Panc1 (cell line): ENCODE measurements around the gene ELK3. TPM values are rescaled to one million over a fixed set of nuclear protein-coding genes. Genes with fewer than 3 reads are reported as not detected.

Experiments used
- ATAC-seq: fragments of 200-7000 bp; cut with Tn5 transposase; 2 replicates; pipeline ENCODE4 v1.9.1; 2020; ENCODE audit warnings: mild to moderate bottlenecking, moderate library complexity
- BruUV-seq: library from RNA; stranded (reverse); fragments of 400-500 nt; replicated peaks from 2 replicates; lab custom pipeline; 2021; lab: Mats Ljungman, UMichigan
- CTCF ChIA-PET: fragments of 300-600 bp; sonication (Branson Sonifier 250); formaldehyde crosslinking; loops from one replicate; lab custom pipeline; 2022; ENCODE audit warnings: antibody characterized with exemption; lab: Charles Lee
- POLR2A ChIA-PET: fragments of 300-600 bp; sonication (Branson Sonifier 250); formaldehyde crosslinking; loops from one replicate; lab custom pipeline; 2022; ENCODE audit warnings: antibody characterized with exemption; lab: Charles Lee
- DNase-seq: peaks from one replicate; pipeline ENCODE4 v3.0.0-alpha.2; 2010; ENCODE audit warnings: low read depth, low spot score
- H3K27ac ChIP-seq: 2 replicates; pipeline ENCODE4 v1.5.1; 2011; ENCODE audit warnings: mild to moderate bottlenecking, low read length, inconsistent platforms
- H3K27me3 ChIP-seq: fragments of 200-500 bp; sonication (Bioruptor generic); 2 replicates; pipeline ENCODE4 v1.6.0; 2014; ENCODE audit warnings: low read length, inconsistent platforms; ENCODE audit not compliant: control insufficient read depth, insufficient read depth
- H3K36me3 ChIP-seq: fragments of 200-500 bp; sonication (Bioruptor generic); 2 replicates; pipeline ENCODE4 v1.5.1; 2014; ENCODE audit warnings: inconsistent platforms, mild to moderate bottlenecking, low read length, moderate library complexity; ENCODE audit not compliant: control insufficient read depth, insufficient read depth
- H3K4me1 ChIP-seq: 2 replicates; pipeline ENCODE4 v1.5.1; 2011; ENCODE audit warnings: inconsistent platforms, mild to moderate bottlenecking, low read length, moderate library complexity; ENCODE audit not compliant: control insufficient read depth, insufficient read depth
- H3K4me3 ChIP-seq, 2 experiments: 2 replicates each; pipeline ENCODE4 v1.5.1; 2011 to 2012; ENCODE audit warnings: low read depth in 2 of 2, low read length in 2 of 2, mild to moderate bottlenecking in 2 of 2, inconsistent platforms in 1 of 2, moderate library complexity in 1 of 2
- H3K9me3 ChIP-seq: fragments of 200-500 bp; sonication (Bioruptor generic); 2 replicates; pipeline ENCODE4 v1.5.1; 2014; ENCODE audit warnings: low read depth, mild to moderate bottlenecking, inconsistent platforms, low read length, moderate library complexity; ENCODE audit not compliant: control insufficient read depth, insufficient read depth
- POLR2AphosphoS5 ChIP-seq: IDR thresholded peaks from 2 replicates; pipeline ENCODE4 v1.6.1; 2012; ENCODE audit warnings: mild to moderate bottlenecking, low read depth, low read length, moderate library complexity
- SIN3A ChIP-seq: IDR thresholded peaks from 2 replicates; pipeline ENCODE4 v1.6.1; 2012; ENCODE audit warnings: low read depth, mild to moderate bottlenecking, low read length, moderate library complexity, borderline replicate concordance; ENCODE audit not compliant: insufficient read depth
- TCF7L2 ChIP-seq: IDR thresholded peaks from 2 replicates; pipeline ENCODE4 v1.6.1; 2011; ENCODE audit warnings: mild to moderate bottlenecking, low read depth, low read length, inconsistent platforms
- in situ Hi-C: cut with HindIII; loops from 2 replicates; pipeline ENCODE4 v1.10.0; 2016; ENCODE audit warnings: low sequenced_read_pairs, low pct_unique_long_range_greater_than_20kb
- intact Hi-C: fragments of 100-400 bp; cut with micrococcal nuclease; formaldehyde crosslinking; loops from one replicate; pipeline ENCODE4 v1.10.0; 2022; ENCODE audit not compliant: unreplicated experiment
- total RNA-seq: library from RNA; stranded (reverse); gene quantifications from one replicate; pipeline ENCODE4 v1.2.1, GENCODE V29; 2021; ENCODE audit not compliant: unreplicated experiment
- TF ChIP-seq, protein P1 (sequence below): fragments of 450-650 bp; IDR thresholded peaks from 2 replicates; pipeline ENCODE4 v1.5.1; 2017; ENCODE audit warnings: mild to moderate bottlenecking
- TF ChIP-seq, protein P2 (sequence below), 2 experiments: IDR thresholded peaks; 2 replicates each; pipeline ENCODE4 v1.6.1; 2011 to 2012; ENCODE audit warnings: low read depth in 2 of 2, control low read depth in 1 of 2, low read length in 1 of 2, mild to moderate bottlenecking in 1 of 2, moderate library complexity in 1 of 2; ENCODE audit not compliant: insufficient read depth in 1 of 2

The ELK3 gene
- total RNA-seq, 1 experiment from 2014 or later, result 25.1 TPM

DNA sequence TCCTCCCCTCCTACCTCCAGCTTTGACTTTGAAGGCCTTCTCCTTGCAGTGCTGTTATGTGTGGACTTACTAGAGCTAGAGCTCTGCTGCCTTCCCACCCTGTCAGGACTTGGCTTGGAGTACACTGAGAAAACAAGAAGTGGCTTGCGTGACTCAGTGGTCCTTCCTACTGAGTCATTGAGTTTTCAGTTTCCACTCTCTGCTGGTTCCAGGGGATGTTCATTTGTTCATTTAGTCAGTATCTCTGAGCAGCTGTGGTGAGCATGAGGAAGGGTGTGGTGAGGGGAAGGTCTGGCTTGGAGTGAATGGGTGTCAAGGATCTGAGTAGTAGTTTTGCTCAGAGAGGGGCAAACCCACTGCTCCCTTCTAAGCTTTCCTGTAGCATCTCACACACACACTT lies 17.2 kb upstream of the ELK3 start:
- Histone ChIP-seq H3K4me1 (no peaks in the 10 kb centered on the region), H3K36me3 (no peaks in the 10 kb centered on the region), H3K27me3 (no peaks in the 10 kb centered on the region; the same call in 1 of the 2 replicates), H3K9me3 (0 out of 2 replicates have a peak, but pooled peaks cover 3% of the 10 kb centered on the region), H3K27ac (no peak overlapping the region), H3K4me3 (no peak overlapping the region)
- no peak for TF ChIP-seq SIN3A
- TF ChIP-seq, protein P1, sequence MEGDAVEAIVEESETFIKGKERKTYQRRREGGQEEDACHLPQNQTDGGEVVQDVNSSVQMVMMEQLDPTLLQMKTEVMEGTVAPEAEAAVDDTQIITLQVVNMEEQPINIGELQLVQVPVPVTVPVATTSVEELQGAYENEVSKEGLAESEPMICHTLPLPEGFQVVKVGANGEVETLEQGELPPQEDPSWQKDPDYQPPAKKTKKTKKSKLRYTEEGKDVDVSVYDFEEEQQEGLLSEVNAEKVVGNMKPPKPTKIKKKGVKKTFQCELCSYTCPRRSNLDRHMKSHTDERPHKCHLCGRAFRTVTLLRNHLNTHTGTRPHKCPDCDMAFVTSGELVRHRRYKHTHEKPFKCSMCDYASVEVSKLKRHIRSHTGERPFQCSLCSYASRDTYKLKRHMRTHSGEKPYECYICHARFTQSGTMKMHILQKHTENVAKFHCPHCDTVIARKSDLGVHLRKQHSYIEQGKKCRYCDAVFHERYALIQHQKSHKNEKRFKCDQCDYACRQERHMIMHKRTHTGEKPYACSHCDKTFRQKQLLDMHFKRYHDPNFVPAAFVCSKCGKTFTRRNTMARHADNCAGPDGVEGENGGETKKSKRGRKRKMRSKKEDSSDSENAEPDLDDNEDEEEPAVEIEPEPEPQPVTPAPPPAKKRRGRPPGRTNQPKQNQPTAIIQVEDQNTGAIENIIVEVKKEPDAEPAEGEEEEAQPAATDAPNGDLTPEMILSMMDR, result no peak
- TF ChIP-seq TCF7L2, result no peak
- TF ChIP-seq, protein P2, sequence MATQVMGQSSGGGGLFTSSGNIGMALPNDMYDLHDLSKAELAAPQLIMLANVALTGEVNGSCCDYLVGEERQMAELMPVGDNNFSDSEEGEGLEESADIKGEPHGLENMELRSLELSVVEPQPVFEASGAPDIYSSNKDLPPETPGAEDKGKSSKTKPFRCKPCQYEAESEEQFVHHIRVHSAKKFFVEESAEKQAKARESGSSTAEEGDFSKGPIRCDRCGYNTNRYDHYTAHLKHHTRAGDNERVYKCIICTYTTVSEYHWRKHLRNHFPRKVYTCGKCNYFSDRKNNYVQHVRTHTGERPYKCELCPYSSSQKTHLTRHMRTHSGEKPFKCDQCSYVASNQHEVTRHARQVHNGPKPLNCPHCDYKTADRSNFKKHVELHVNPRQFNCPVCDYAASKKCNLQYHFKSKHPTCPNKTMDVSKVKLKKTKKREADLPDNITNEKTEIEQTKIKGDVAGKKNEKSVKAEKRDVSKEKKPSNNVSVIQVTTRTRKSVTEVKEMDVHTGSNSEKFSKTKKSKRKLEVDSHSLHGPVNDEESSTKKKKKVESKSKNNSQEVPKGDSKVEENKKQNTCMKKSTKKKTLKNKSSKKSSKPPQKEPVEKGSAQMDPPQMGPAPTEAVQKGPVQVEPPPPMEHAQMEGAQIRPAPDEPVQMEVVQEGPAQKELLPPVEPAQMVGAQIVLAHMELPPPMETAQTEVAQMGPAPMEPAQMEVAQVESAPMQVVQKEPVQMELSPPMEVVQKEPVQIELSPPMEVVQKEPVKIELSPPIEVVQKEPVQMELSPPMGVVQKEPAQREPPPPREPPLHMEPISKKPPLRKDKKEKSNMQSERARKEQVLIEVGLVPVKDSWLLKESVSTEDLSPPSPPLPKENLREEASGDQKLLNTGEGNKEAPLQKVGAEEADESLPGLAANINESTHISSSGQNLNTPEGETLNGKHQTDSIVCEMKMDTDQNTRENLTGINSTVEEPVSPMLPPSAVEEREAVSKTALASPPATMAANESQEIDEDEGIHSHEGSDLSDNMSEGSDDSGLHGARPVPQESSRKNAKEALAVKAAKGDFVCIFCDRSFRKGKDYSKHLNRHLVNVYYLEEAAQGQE (IDR thresholded peaks at IDR 0.05; ENCODE audit: insufficient read depth in 1 of 2, low read depth in 2 of 2, low read length in 1 of 2), result no peak
- no peak for TF ChIP-seq POLR2AphosphoS5
- DNase-seq (no peak), ATAC-seq (no peak)
- intact Hi-C loops (no loop called here), in situ Hi-C loops (no loop called here)
- ChIA-PET POLR2A (no interaction called here), CTCF (interaction anchor here (0.5 kb wide), 1 partner anchor 737 kb away, joined by 3 read pairs; no protein-coding TSS in a partner anchor)
- no TSS peak for BruUV-seq

DNA sequence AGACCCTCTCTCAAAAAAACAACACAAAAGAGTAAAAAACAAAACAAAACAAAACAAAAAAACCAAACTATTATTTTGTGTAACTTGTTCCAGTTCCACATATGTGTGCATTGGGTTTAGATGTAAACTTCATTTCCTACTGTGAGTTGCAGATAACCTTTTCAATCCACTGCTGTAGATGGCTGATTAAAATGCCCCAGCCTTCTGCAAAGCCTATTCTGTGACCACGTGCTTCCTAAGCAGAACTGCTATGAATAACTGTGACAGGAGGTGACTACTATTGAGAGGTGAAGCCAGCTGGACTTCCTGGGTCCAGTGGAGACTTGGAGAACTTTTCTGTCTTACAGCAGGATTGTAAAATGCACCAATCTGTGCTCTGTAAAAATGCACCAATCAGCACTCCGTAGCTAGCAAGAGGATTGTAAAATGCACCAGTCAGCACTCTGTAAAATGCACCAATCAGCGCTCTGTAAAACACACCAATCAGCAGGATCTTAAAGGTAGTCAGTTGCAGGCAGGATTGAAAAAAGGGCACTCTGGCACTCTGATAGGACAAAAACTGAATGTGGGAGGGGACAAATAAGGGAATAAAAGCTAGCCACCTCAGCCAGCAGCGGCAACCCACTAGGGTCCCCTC lies 10.3 kb upstream of the ELK3 start:
- POLR2A ChIA-PET, result no interaction called here
- ATAC-seq (no peak), DNase-seq (no peak)
- in situ Hi-C loops, result no loop called here
- H3K4me1 ChIP-seq, result no peaks in the 10 kb centered on the region
- intact Hi-C loops, result no loop called here
- H3K36me3 ChIP-seq, result no peaks in the 10 kb centered on the region
- CTCF ChIA-PET, result no interaction called here
- H3K27ac ChIP-seq, result no peak overlapping the region
- H3K9me3 ChIP-seq, result no peaks in the 10 kb centered on the region
- BruUV-seq, result no TSS peak
- H3K4me3 ChIP-seq, result no peak overlapping the region
- no peak for TF ChIP-seq TCF7L2
- TF ChIP-seq, protein P2 (IDR thresholded peaks at IDR 0.05; ENCODE audit: insufficient read depth in 1 of 2, low read depth in 2 of 2, low read length in 1 of 2), result no peak
- no peak for TF ChIP-seq SIN3A
- TF ChIP-seq, protein P1, result no peak
- no peak for TF ChIP-seq POLR2AphosphoS5
- no peaks in the 10 kb centered on the region for H3K27me3 ChIP-seq
